Keratinocyte (primary cell): ENCODE data around the gene TMED3. TPM values are rescaled to one million over a fixed set of nuclear protein-coding genes. Genes with fewer than 3 reads are reported as not detected.

ENCODE experiments used
- polyA plus RNA-seq, 5 experiments: library from polyadenylated mRNA; depleted of rRNA in 3 of 5; stranded (reverse) in 3 of 5; stranded (forward) in 1 of 5; unstranded in 1 of 5; fragments of >200 nt; gene quantifications; 1 replicate in 1 of 5; 2 replicates in 3 of 5; 3 replicates in 1 of 5; pipeline versions ENCODE4 v1.2.1 to v1.2.3, GENCODE V29; 2011 to 2012; ENCODE audit warnings: missing spikeins in 2 of 5, low read depth in 1 of 5, low replicate concordance in 1 of 5

TMED3 gene
- polyA plus RNA-seq, 1 donor (not counting 4 experiments of a cell fraction or from before 2014, with no cell fraction given) = 137 TPM

Other genes with a start within 250 kb of the TMED3 start
- 0.03 to 0.23 TPM (median 0.08 TPM) in 3 replicates for gene RASGRF1, start 220.3 kb upstream of the TMED3 start, polyA plus RNA-seq
- gene ANKRD34C, start 28.4 kb upstream of the TMED3 start, polyA plus RNA-seq = not detected in 3 replicates
- 0.07 to 0.13 TPM (median 0.10 TPM) in 3 replicates for gene MINAR1, start 121.2 kb downstream of the TMED3 start, polyA plus RNA-seq